NB4 (cell line): ENCODE measurements around the gene OR2V1.

Experiments used
- MYC ChIP-seq: IDR thresholded peaks from 2 replicates; pipeline ENCODE4 v1.6.1; 2011; ENCODE audit warnings: low read depth, low read length
- POLR2A ChIP-seq: IDR thresholded peaks from 2 replicates; pipeline ENCODE4 v1.6.1; 2011; ENCODE audit warnings: mild to moderate bottlenecking; ENCODE audit not compliant: insufficient read length; ENCODE audit errors: extremely low read depth
- TF ChIP-seq, protein P1 (sequence below): IDR thresholded peaks from one replicate; pipeline ENCODE4 v1.5.1; 2012; ENCODE audit warnings: low read depth, low read length
- TF ChIP-seq, protein P2 (sequence below): IDR thresholded peaks from 2 replicates; pipeline ENCODE4 v1.6.1; 2011; ENCODE audit warnings: low read depth, low read length

DNA sequence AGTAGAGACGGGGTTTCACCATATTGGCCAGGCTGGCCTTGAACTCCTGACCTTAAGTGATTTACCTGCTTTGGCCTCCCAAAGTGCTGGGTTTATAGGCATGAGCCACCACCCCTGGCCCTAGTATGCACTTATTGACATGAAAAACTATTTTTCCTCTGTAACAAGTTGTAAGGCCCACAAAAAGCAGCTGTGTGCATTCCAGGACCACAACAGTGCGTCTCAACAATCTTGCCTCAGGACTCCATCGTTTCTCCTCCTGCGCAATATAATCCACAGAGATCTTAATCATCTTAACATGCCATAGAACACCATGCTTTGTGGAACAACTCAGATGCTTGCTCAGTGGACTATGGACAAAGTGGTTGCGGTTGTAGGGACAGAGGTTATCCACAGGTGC, 10.2 kb downstream of the OR2V1 start:
- no peak for TF ChIP-seq POLR2A
- TF ChIP-seq, protein P1, sequence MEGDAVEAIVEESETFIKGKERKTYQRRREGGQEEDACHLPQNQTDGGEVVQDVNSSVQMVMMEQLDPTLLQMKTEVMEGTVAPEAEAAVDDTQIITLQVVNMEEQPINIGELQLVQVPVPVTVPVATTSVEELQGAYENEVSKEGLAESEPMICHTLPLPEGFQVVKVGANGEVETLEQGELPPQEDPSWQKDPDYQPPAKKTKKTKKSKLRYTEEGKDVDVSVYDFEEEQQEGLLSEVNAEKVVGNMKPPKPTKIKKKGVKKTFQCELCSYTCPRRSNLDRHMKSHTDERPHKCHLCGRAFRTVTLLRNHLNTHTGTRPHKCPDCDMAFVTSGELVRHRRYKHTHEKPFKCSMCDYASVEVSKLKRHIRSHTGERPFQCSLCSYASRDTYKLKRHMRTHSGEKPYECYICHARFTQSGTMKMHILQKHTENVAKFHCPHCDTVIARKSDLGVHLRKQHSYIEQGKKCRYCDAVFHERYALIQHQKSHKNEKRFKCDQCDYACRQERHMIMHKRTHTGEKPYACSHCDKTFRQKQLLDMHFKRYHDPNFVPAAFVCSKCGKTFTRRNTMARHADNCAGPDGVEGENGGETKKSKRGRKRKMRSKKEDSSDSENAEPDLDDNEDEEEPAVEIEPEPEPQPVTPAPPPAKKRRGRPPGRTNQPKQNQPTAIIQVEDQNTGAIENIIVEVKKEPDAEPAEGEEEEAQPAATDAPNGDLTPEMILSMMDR: no peak
- TF ChIP-seq, protein P2, sequence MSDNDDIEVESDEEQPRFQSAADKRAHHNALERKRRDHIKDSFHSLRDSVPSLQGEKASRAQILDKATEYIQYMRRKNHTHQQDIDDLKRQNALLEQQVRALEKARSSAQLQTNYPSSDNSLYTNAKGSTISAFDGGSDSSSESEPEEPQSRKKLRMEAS: no peak
- no peak for TF ChIP-seq MYC
